ENCODE results near the gene B4GALNT3. TPM values are rescaled to one million over a fixed set of nuclear protein-coding genes. Genes with fewer than 3 reads are reported as not detected.
"Not testable (repeated sequence)": the region's sequence is repeated elsewhere in the genome, so short reads cannot be mapped to it uniquely, and the experiment has no call there.

The B4GALNT3 gene
- 8.2 and 8.3 TPM in 2 replicates for total RNA-seq

GRCh38 chr12:459430-460258 lies at the start of gene B4GALNT3:
Gene B4GALNT3 (plus strand): TSS chr12:459939. CDS start chr12:460377, 438 bp downstream.
- no peak for TF ChIP-seq CTCF (IDR thresholded peaks at IDR 0.05; ENCODE audit: insufficient read depth, low read length, severe bottlenecking)
- FAIRE-seq (no peak), DNase-seq (ENCODE audit: low read depth) (peak; percentile 26)
- Histone ChIP-seq H3K27me3 (ENCODE audit: control insufficient read depth, insufficient read depth, low read length) (peaks cover 13% of the 10 kb centered on the region), H3K36me3 (ENCODE audit: control insufficient read depth, insufficient read depth, low read length) (no peaks in the 10 kb centered on the region), H3K4me3 (ENCODE audit: low read depth, low read length) (peak within 1 kb of the TSS; percentile 48)

- no peak for DNase-seq (ENCODE audit: low read depth)
Observed at GRCh38 chr12:414859-415258, 44.9 kb upstream of the B4GALNT3 start.

GRCh38 chr12:418432-418831 lies 41.3 kb upstream of the B4GALNT3 start:
- FAIRE-seq, result no peak
- peaks cover 2% of the 10 kb centered on the region for H3K36me3 ChIP-seq (ENCODE audit: control insufficient read depth, insufficient read depth, low read length)

More at GRCh38 chr12:414859-415258, 44.9 kb upstream of the B4GALNT3 start:
- no peak for TF ChIP-seq CTCF (IDR thresholded peaks at IDR 0.05; ENCODE audit: insufficient read depth, low read length, severe bottlenecking)
- Histone ChIP-seq H3K27me3 (ENCODE audit: control insufficient read depth, insufficient read depth, low read length) (no peaks in the 10 kb centered on the region), H3K36me3 (ENCODE audit: control insufficient read depth, insufficient read depth, low read length) (peaks cover 2% of the 10 kb centered on the region), H3K4me3 (ENCODE audit: low read depth, low read length) (no peak overlapping the region)
- no peak for FAIRE-seq

GRCh38 chr12:422526-422925 lies 37.2 kb upstream of the B4GALNT3 start:
- no peak for TF ChIP-seq CTCF (IDR thresholded peaks at IDR 0.05; ENCODE audit: insufficient read depth, low read length, severe bottlenecking)
- no peak for DNase-seq (ENCODE audit: low read depth)
- no peak for FAIRE-seq
- H3K4me3 ChIP-seq (ENCODE audit: low read depth, low read length), result no peak overlapping the region
- no peaks in the 10 kb centered on the region for H3K27me3 ChIP-seq (ENCODE audit: control insufficient read depth, insufficient read depth, low read length)
- H3K36me3 ChIP-seq (ENCODE audit: control insufficient read depth, insufficient read depth, low read length), result no peaks in the 10 kb centered on the region

More at GRCh38 chr12:418432-418831, 41.3 kb upstream of the B4GALNT3 start:
- Histone ChIP-seq H3K27me3 (ENCODE audit: control insufficient read depth, insufficient read depth, low read length) (no peaks in the 10 kb centered on the region), H3K4me3 (ENCODE audit: low read depth, low read length) (no peak overlapping the region)
- TF ChIP-seq CTCF (IDR thresholded peaks at IDR 0.05; ENCODE audit: insufficient read depth, low read length, severe bottlenecking), result no peak
- no peak for DNase-seq (ENCODE audit: low read depth)

- not testable (repeated sequence) for H3K27me3 ChIP-seq (ENCODE audit: control insufficient read depth, insufficient read depth, low read length); FAIRE-seq; DNase-seq (ENCODE audit: low read depth); H3K36me3 ChIP-seq (ENCODE audit: control insufficient read depth, insufficient read depth, low read length); H3K4me3 ChIP-seq (ENCODE audit: low read depth, low read length)
Observed at GRCh38 chr12:435737-436136, 24.0 kb upstream of the B4GALNT3 start.

- FAIRE-seq, result no peak
- peak; percentile 72 for TF ChIP-seq CTCF (IDR thresholded peaks at IDR 0.05; ENCODE audit: insufficient read depth, low read length, severe bottlenecking)
- peaks cover 1% of the 10 kb centered on the region for H3K27me3 ChIP-seq (ENCODE audit: control insufficient read depth, insufficient read depth, low read length)
- peak; percentile 53 for DNase-seq (ENCODE audit: low read depth)
- no peaks in the 10 kb centered on the region for H3K36me3 ChIP-seq (ENCODE audit: control insufficient read depth, insufficient read depth, low read length)
- no peak overlapping the region for H3K4me3 ChIP-seq (ENCODE audit: low read depth, low read length)
Observed at GRCh38 chr12:442235-442884, 17.4 kb upstream of the B4GALNT3 start.
